ENCODE measurements around the gene NNAT. TPM values are rescaled to one million over a fixed set of nuclear protein-coding genes. Genes with fewer than 3 reads are reported as not detected.

The NNAT gene, protein sequence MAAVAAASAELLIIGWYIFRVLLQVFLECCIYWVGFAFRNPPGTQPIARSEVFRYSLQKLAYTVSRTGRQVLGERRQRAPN
- not detected in 5 replicates for total RNA-seq (2022; extraction: Qiagen RNA extraction; ENCODE audit: low read depth)

DNA sequence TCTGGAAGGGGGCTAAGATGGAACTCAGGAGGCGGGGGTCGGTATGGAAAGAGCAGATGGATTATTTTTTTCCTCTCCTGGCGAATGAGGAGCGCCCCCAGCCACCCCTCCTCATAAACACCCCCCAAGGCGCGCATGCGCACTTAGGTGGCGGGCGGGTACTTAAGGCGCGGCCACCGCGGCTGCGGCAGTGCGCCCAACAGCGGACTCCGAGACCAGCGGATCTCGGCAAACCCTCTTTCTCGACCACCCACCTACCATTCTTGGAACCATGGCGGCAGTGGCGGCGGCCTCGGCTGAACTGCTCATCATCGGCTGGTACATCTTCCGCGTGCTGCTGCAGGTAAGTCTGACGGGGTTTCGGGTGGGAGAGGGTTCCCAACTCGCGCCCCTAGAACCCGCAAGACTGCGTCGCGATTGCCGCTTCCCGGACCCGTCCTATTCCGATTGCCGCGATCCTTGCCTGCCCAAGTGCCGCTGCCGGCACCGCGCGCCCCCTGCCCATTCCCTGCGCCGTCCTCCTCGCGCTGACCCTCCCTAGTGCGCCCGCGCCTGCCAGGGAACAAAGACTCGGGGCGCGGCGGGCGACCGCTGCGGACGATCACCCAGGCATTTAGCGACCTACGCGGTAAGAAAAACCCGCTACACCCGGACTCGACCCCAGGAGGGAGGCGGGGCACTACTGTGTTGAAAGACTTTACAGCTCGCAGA lies at the start of gene NNAT:
Gene NNAT, plus strand, starts transcription at position 190 of the 711 bp plus-strand sequence. Its CDS starts 82 bp downstream, at position 272.

DNA sequence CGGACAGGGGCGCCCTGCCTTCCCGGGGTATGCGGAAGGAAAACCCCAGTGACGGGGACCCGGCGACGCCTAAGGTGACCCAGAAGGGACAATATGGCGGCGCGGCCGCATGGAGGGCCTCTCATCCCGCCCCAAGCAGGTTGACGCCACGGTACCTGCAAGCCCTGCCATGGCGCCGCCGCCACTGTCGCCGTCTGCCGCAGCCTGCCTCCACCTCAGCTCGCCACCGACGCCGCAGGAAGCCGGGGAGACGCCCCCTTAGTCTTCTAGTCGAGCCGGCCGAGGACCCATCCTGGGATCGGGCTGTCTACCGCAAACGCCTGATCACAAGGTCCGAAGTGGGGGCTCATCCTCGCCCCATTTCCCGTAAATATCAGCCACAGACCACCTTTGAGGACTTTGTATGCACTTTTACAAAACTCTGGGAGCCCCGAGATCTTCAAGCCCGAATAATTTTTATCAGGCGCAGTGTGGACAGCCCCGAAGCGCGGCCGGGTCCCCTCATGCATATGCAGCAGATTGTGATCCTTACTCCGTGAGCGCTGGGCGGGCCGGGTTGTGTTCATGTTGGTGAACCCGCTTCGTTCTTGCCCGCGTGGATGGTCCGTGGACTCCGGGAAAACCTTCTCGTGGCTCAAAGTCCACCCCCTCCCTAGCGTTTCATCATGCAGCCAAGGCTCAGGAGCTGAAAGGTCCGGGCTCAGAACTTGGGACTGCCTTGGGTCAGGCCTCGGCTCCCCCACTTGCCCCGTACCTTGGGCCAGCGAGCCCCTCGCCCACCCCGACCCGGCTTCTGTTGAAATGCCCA lies 6.8 kb downstream of the NNAT start, which contains the start of gene BLCAP:
Gene BLCAP, minus strand, starts transcription at position 239 of the 808 bp plus-strand sequence. CDS start 8,702 bp downstream, outside the sequence.

Other genes starting within 250 kb of the NNAT start
- gene MANBAL, start 231.6 kb upstream of the NNAT start, total RNA-seq (2022; extraction: Qiagen RNA extraction; ENCODE audit: low read depth): 83.0 to 103 TPM (median 101 TPM) in 5 replicates
- 135 to 183 TPM (median 168 TPM) in 5 replicates for gene SRC, start 175.1 kb upstream of the NNAT start, total RNA-seq (2022; extraction: Qiagen RNA extraction; ENCODE audit: low read depth)
- 41.4 to 53.5 TPM (median 49.9 TPM) in 5 replicates for gene BLCAP, start 6.6 kb downstream of the NNAT start, total RNA-seq (2022; extraction: Qiagen RNA extraction; ENCODE audit: low read depth)
- 58.0 to 85.3 TPM (median 64.1 TPM) in 5 replicates for gene CTNNBL1, start 172.8 kb downstream of the NNAT start, total RNA-seq (2022; extraction: Qiagen RNA extraction; ENCODE audit: low read depth)